IMR-90 (cell line): ENCODE results near the gene KPRP. TPM values are rescaled to one million over a fixed set of nuclear protein-coding genes. Genes with fewer than 3 reads are reported as not detected.
A peak's percentile ranks its signal among the peaks of the same experiment; 100 is the strongest.

Experiments used
- ATAC-seq: fragments of 200-7000 bp; cut with Tn5 transposase; 2 replicates; pipeline ENCODE4 v1.9.1; 2020; ENCODE audit warnings: low read depth, mild to moderate bottlenecking, moderate library complexity
- BruUV-seq: library from RNA; stranded (reverse); fragments of 400-500 nt; replicated peaks from 2 replicates; lab custom pipeline; 2021; lab: Mats Ljungman, UMichigan
- CTCF ChIA-PET: fragments of 300-600 bp; formaldehyde crosslinking; extraction: SDS; loops from one replicate; lab custom pipeline; 2021; ENCODE audit warnings: antibody characterized with exemption; lab: Yijun Ruan, JAX
- POLR2A ChIA-PET: fragments of 300-600 bp; sonication (Branson Sonifier 250); formaldehyde crosslinking; loops from one replicate; lab custom pipeline; 2022; ENCODE audit warnings: antibody characterized with exemption; ENCODE audit not compliant: unreplicated experiment; lab: Charles Lee
- DNase-seq: peaks from one replicate; pipeline ENCODE4 v3.0.0; 2013
- H2AFZ ChIP-seq: replicated peaks from 2 replicates; pipeline ENCODE3; 2013; ENCODE audit warnings: low read length, mild to moderate bottlenecking; ENCODE audit not compliant: poor library complexity
- H2AK5ac ChIP-seq: 2 replicates; pipeline ENCODE4 v1.6.1; 2013; ENCODE audit warnings: low read depth, low read length, inconsistent platforms
- H2AK9ac ChIP-seq: replicated peaks from 2 replicates; pipeline ENCODE3; 2013; ENCODE audit warnings: mild to moderate bottlenecking, low read depth, low read length, moderate library complexity; ENCODE audit not compliant: poor library complexity
- H2BK120ac ChIP-seq: 2 replicates; pipeline ENCODE4 v1.6.1; 2013; ENCODE audit warnings: low read depth, low read length, inconsistent platforms
- H2BK15ac ChIP-seq: 3 replicates; pipeline ENCODE4 v1.6.1; 2013; ENCODE audit warnings: low read depth, low read length, inconsistent platforms
- H2BK20ac ChIP-seq: 2 replicates; pipeline ENCODE4 v1.6.1; 2013; ENCODE audit warnings: low read depth, mild to moderate bottlenecking, inconsistent platforms, low read length, moderate library complexity
- H2BK5ac ChIP-seq: 2 replicates; pipeline ENCODE4 v1.6.1; 2013; ENCODE audit warnings: mild to moderate bottlenecking, low read depth, low read length, inconsistent platforms; ENCODE audit not compliant: poor library complexity, severe bottlenecking
- H3K14ac ChIP-seq: replicated peaks from 2 replicates; pipeline ENCODE4 v1.6.1; 2013; ENCODE audit warnings: low read depth, low read length, inconsistent platforms
- H3K18ac ChIP-seq: 2 replicates; pipeline ENCODE4 v1.6.1; 2013; ENCODE audit warnings: low read depth, low read length, control low read depth
- H3K23ac ChIP-seq: 2 replicates; pipeline ENCODE4 v1.6.1; 2013; ENCODE audit warnings: low read depth, low read length, inconsistent platforms
- H3K27ac ChIP-seq: 2 replicates; pipeline ENCODE4 v1.5.1; 2013; ENCODE audit warnings: mild to moderate bottlenecking, control low read depth, low read length; ENCODE audit not compliant: insufficient read depth
- H3K27me3 ChIP-seq: 2 replicates; pipeline ENCODE4 v1.6.1; 2013; ENCODE audit warnings: low read length; ENCODE audit not compliant: control insufficient read depth, insufficient read depth
- H3K36me3 ChIP-seq: 2 replicates; pipeline ENCODE4 v1.6.1; 2013; ENCODE audit warnings: low read length, mixed read lengths; ENCODE audit not compliant: control insufficient read depth, insufficient read depth
- H3K4ac ChIP-seq: 2 replicates; pipeline ENCODE4 v1.6.1; 2013; ENCODE audit warnings: low read depth, low read length, inconsistent platforms
- H3K4me1 ChIP-seq: 2 replicates; pipeline ENCODE4 v1.6.1; 2013; ENCODE audit warnings: low read length, mixed read lengths; ENCODE audit not compliant: control insufficient read depth, insufficient read depth
- H3K4me2 ChIP-seq: 2 replicates; pipeline ENCODE4 v1.6.1; 2013; ENCODE audit warnings: low read depth, mild to moderate bottlenecking, control low read depth, low read length, moderate library complexity
- H3K4me3 ChIP-seq: 2 replicates; pipeline ENCODE4 v1.5.1; 2013; ENCODE audit warnings: low read depth, mild to moderate bottlenecking, control low read depth, low read length, moderate library complexity; ENCODE audit not compliant: insufficient read depth
- H3K56ac ChIP-seq: 2 replicates; pipeline ENCODE4 v1.6.1; 2013; ENCODE audit warnings: low read length, inconsistent platforms; ENCODE audit not compliant: insufficient read depth; ENCODE audit errors: extremely low read depth
- H3K79me1 ChIP-seq, 2 experiments: 2 replicates each; pipeline ENCODE4 v1.6.1; 2013; ENCODE audit warnings: low read length in 2 of 2, inconsistent platforms in 1 of 2, low read depth in 1 of 2
- H3K9ac ChIP-seq: 2 replicates; pipeline ENCODE4 v1.6.1; 2013; ENCODE audit warnings: low read depth, low read length, control low read depth
- H3K9me1 ChIP-seq: 2 replicates; pipeline ENCODE4 v1.6.1; 2013; ENCODE audit warnings: low read length, inconsistent platforms; ENCODE audit not compliant: insufficient read depth
- H3K9me3 ChIP-seq: 2 replicates; pipeline ENCODE4 v1.6.1; 2013; ENCODE audit warnings: low read length; ENCODE audit not compliant: control insufficient read depth, insufficient read depth
- H4K20me1 ChIP-seq: 2 replicates; pipeline ENCODE4 v1.6.1; 2013; ENCODE audit warnings: low read length, inconsistent platforms; ENCODE audit not compliant: insufficient read depth
- H4K5ac ChIP-seq: 2 replicates; pipeline ENCODE4 v1.6.1; 2013; ENCODE audit warnings: mild to moderate bottlenecking, low read depth, low read length, control low read depth
- H4K8ac ChIP-seq, 2 experiments: 2 replicates each; pipeline ENCODE4 v1.6.1; 2013; ENCODE audit warnings: low read depth in 2 of 2, low read length in 2 of 2, control low read depth in 1 of 2, inconsistent platforms in 1 of 2
- H4K91ac ChIP-seq: 2 replicates; pipeline ENCODE4 v1.6.1; 2013; ENCODE audit warnings: low read depth, low read length, inconsistent platforms; ENCODE audit not compliant: insufficient read depth
- BHLHE40 ChIP-seq: fragments of 150-350 bp; IDR thresholded peaks from 2 replicates; pipeline ENCODE4 v1.6.1; 2016; ENCODE audit warnings: mild to moderate bottlenecking, low read depth, low read length
- FOS ChIP-seq: fragments of 150-350 bp; IDR thresholded peaks from 2 replicates; pipeline ENCODE4 v1.6.1; 2016; ENCODE audit warnings: low read depth, low read length
- MAFK ChIP-seq: IDR thresholded peaks from 2 replicates; pipeline ENCODE4 v1.6.1; 2012; ENCODE audit warnings: low read depth, low read length, improper control_type of control experiment
- MXI1 ChIP-seq: IDR thresholded peaks from 2 replicates; pipeline ENCODE4 v1.6.1; 2012; ENCODE audit warnings: low read depth, mild to moderate bottlenecking, low read length, moderate library complexity, borderline replicate concordance
- NFE2L2 ChIP-seq: fragments of 150-350 bp; IDR thresholded peaks from 2 replicates; pipeline ENCODE4 v1.6.1; 2016; ENCODE audit warnings: low read depth, mild to moderate bottlenecking, low read length
- RCOR1 ChIP-seq: IDR thresholded peaks from 2 replicates; pipeline ENCODE4 v1.6.1; 2012; ENCODE audit warnings: mild to moderate bottlenecking, low read length, improper control_type of control experiment; ENCODE audit not compliant: insufficient replicate concordance
- SMC3 ChIP-seq: fragments of 150-350 bp; IDR thresholded peaks from 2 replicates; pipeline ENCODE4 v1.6.1; 2016; ENCODE audit warnings: low read depth, mild to moderate bottlenecking, antibody characterized with exemption, low read length, moderate library complexity
- USF2 ChIP-seq: fragments of 150-350 bp; IDR thresholded peaks from 2 replicates; pipeline ENCODE4 v1.6.1; 2017; ENCODE audit warnings: mild to moderate bottlenecking, antibody characterized with exemption, low read length, low read depth
- WGBS, 2 experiments: methylation state at CpG; one replicate each; pipeline versions ENCODE4 v1.1.5 to v1.1.7; 2013; ENCODE audit warnings: missing lambda C conversion rate in 2 of 2; ENCODE audit not compliant: insufficient read length in 1 of 2; ENCODE audit errors: extremely low coverage in 2 of 2; 5-methylcytosine and 5-hydroxymethylcytosine counted together
- dilution Hi-C: fragments of 300-500 bp; cut with HindIII; formaldehyde crosslinking; loops from one replicate; pipeline ENCODE4 v1.14.3; 2018; ENCODE audit warnings: low sequenced_read_pairs; ENCODE audit not compliant: unreplicated experiment
- in situ Hi-C: fragments of 300-500 bp; cut with MboI; formaldehyde crosslinking; loops from 3 replicates; pipeline ENCODE4 v1.14.3; 2019; ENCODE audit warnings: low sequenced_read_pairs, inconsistent platforms, mixed read lengths
- intact Hi-C: fragments of 100-400 bp; cut with micrococcal nuclease; formaldehyde crosslinking; loops from 2 replicates; pipeline ENCODE4 v1.10.0; 2022
- polyA plus RNA-seq, 3 experiments: library from polyadenylated mRNA; depleted of rRNA; stranded (reverse); fragments of >200 nt; gene quantifications; 2 replicates each; pipeline ENCODE4 v1.2.3, GENCODE V29; 2012; ENCODE audit warnings: low replicate concordance in 1 of 3
- total RNA-seq: library from RNA; depleted of rRNA; stranded (reverse); fragments of >200 nt; gene quantifications from 2 replicates; pipeline ENCODE4 v1.2.3, GENCODE V29; 2012
- TF ChIP-seq, protein P1 (sequence below): fragments of 150-350 bp; IDR thresholded peaks from 2 replicates; pipeline ENCODE4 v1.6.1; 2016; ENCODE audit warnings: low read depth, mild to moderate bottlenecking, low read length, moderate library complexity, borderline replicate concordance

KPRP gene
- total and polyA plus RNA-seq, 2 of the 4 experiments (the other 2 are of a cell fraction), result not detected

DNA sequence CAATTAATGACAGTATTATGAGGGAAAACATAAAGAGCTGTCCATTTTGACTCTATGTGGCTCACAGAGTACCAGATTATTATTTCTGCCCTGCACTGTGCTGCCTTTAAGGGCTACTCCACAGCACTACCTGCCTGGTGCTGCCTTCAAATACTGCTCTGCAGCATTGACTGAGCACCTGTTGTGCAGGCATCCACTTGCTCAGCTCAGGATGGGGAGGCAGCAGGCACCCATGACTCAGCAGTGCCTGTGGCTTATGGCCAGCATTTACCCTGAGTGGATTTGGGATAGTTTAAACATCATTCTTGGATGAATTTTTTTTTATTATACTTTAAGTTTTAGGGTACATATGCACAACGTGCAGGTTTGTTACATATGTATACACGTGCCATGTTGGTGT lies 953 bp upstream of the KPRP start:
- H3K18ac ChIP-seq, result no peak overlapping the region
- no peak overlapping the region for H2AFZ ChIP-seq
- H2BK20ac ChIP-seq, result no peak overlapping the region
- no peak overlapping the region for H4K8ac ChIP-seq
- H4K20me1 ChIP-seq, result no peaks in the 10 kb centered on the region
- no peak overlapping the region for H3K14ac ChIP-seq
- TF ChIP-seq BHLHE40 (no peak), MAFK (no peak), NFE2L2 (0 out of 2 replicates have a peak, but pooled peaks have one; percentile 14), USF2 (no peak), FOS (no peak), MXI1 (no peak), RCOR1 (no peak), SMC3 (no peak)
- TF ChIP-seq, protein P1, sequence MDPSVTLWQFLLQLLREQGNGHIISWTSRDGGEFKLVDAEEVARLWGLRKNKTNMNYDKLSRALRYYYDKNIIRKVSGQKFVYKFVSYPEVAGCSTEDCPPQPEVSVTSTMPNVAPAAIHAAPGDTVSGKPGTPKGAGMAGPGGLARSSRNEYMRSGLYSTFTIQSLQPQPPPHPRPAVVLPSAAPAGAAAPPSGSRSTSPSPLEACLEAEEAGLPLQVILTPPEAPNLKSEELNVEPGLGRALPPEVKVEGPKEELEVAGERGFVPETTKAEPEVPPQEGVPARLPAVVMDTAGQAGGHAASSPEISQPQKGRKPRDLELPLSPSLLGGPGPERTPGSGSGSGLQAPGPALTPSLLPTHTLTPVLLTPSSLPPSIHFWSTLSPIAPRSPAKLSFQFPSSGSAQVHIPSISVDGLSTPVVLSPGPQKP, result no peak
- in situ Hi-C loops (no loop called here), dilution Hi-C loops (no loop called here), intact Hi-C loops (no loop called here)
- no peaks in the 10 kb centered on the region for H3K9me1 ChIP-seq
- no peak overlapping the region for H3K4me2 ChIP-seq
- H3K36me3 ChIP-seq, result no peaks in the 10 kb centered on the region
- WGBS, 2 experiments, result no CpG with 5 or more reads among the region's 2 CpGs
- H3K4ac ChIP-seq, result no peak overlapping the region
- H3K9ac ChIP-seq, result no peak overlapping the region
- DNase-seq (no peak), ATAC-seq (no peak)
- no peak overlapping the region for H3K27ac ChIP-seq
- no peaks in the 10 kb centered on the region; the same call in 1 of the 2 replicates for H3K9me3 ChIP-seq
- H3K27me3 ChIP-seq, result no peaks in the 10 kb centered on the region
- no peak overlapping the region for H3K56ac ChIP-seq
- H3K23ac ChIP-seq, result no peak overlapping the region
- no peak overlapping the region for H4K91ac ChIP-seq
- H2BK15ac ChIP-seq, result no peak overlapping the region
- H2AK9ac ChIP-seq, result no peak overlapping the region
- CTCF ChIA-PET, result no interaction called here
- BruUV-seq, result no TSS peak
- H2BK5ac ChIP-seq, result no peak overlapping the region
- no peak overlapping the region for H4K5ac ChIP-seq
- H3K79me1 ChIP-seq, result no peaks in the 10 kb centered on the region
- no peak overlapping the region for H2AK5ac ChIP-seq
- POLR2A ChIA-PET, result no interaction called here
- no peak overlapping the region for H2BK120ac ChIP-seq
- no peak overlapping the region for H3K4me3 ChIP-seq
- H3K4me1 ChIP-seq, result no peaks in the 10 kb centered on the region
